Endothelial cell of umbilical vein (primary cell): ENCODE results near the gene INPP5E.

ENCODE experiments used
- CTCF ChIP-seq, 2 donors: IDR thresholded peaks; 1 replicate in 1 of 2; 2 replicates in 1 of 2; pipeline ENCODE4 v1.5.1; 2011; ENCODE audit warnings: low read length in 2 of 2, mild to moderate bottlenecking in 2 of 2, moderate library complexity in 2 of 2, control low read depth in 1 of 2, inconsistent platforms in 1 of 2, low read depth in 1 of 2; ENCODE audit not compliant: insufficient read depth in 1 of 2; ENCODE audit errors: extremely low read depth in 1 of 2
- EZH2 ChIP-seq: IDR thresholded peaks from 2 replicates; pipeline ENCODE4 v1.6.1; 2012; ENCODE audit warnings: borderline replicate concordance, low read depth, mild to moderate bottlenecking, moderate library complexity, low read length, inconsistent platforms; ENCODE audit not compliant: severe bottlenecking
- MAX ChIP-seq: IDR thresholded peaks from 2 replicates; pipeline ENCODE4 v1.6.1; 2011; ENCODE audit not compliant: insufficient read depth, insufficient read length
- MYC ChIP-seq: IDR thresholded peaks from one replicate; pipeline ENCODE4 v1.6.1; 2011; ENCODE audit warnings: mild to moderate bottlenecking, low read depth, low read length
- POLR2A ChIP-seq: IDR thresholded peaks from 2 replicates; pipeline ENCODE4 v1.6.1; 2012; ENCODE audit warnings: low read depth, mild to moderate bottlenecking, control low read depth, low read length
- POLR2AphosphoS5 ChIP-seq: IDR thresholded peaks from 2 replicates; pipeline ENCODE4 v1.6.1; 2012; ENCODE audit warnings: low read depth, mild to moderate bottlenecking, control low read depth, low read length, moderate library complexity; ENCODE audit not compliant: insufficient read depth

- TF ChIP-seq CTCF (IDR thresholded peaks at IDR 0.05; ENCODE audit: extremely low read depth in 1 of 2, insufficient read depth in 1 of 2, low read depth in 1 of 2, low read length in 2 of 2): no peak
- no peak for TF ChIP-seq MAX
- no peak for TF ChIP-seq POLR2AphosphoS5
- TF ChIP-seq EZH2: no peak
- no peak for TF ChIP-seq POLR2A
- TF ChIP-seq MYC: no peak
These were observed 14.6 kb upstream of the INPP5E start for GRCh38 chr9:136454026-136454796.
